RPMI8226 (cell line): ENCODE data around the gene ADAM11.
"Not testable (repeated sequence)": the region's sequence is repeated elsewhere in the genome, so short reads cannot be mapped to it uniquely, and the experiment has no call there.

Experiments used
- DNase-seq: peaks from one replicate; pipeline ENCODE4 v3.0.0-alpha.2; 2015

The ADAM11 gene

GRCh38 chr17:44798356-44798755 is 39.6 kb downstream of the ADAM11 start:
- DNase-seq: no peak

- DNase-seq: no peak
Observed at GRCh38 chr17:44801880-44802279, 43.1 kb downstream of the ADAM11 start.

- DNase-seq: no peak
Observed at GRCh38 chr17:44804302-44805089, 45.7 kb downstream of the ADAM11 start.

- peak; percentile 26 for DNase-seq
Observed at GRCh38 chr17:44807093-44807816, 48.5 kb downstream of the ADAM11 start.

GRCh38 chr17:44807817-44808155 is 49.0 kb downstream of the ADAM11 start:
- DNase-seq: no peak

- no peak for DNase-seq
Observed at GRCh38 chr17:44808156-44808555, 49.4 kb downstream of the ADAM11 start.

- DNase-seq: not testable (repeated sequence)
Observed at GRCh38 chr17:44808656-44809388, 50.0 kb downstream of the ADAM11 start.

GRCh38 chr17:44812263-44812662 is 53.5 kb downstream of the ADAM11 start:
- DNase-seq: no peak

- not testable (repeated sequence) for DNase-seq
Observed at GRCh38 chr17:44818508-44818907, 59.7 kb downstream of the ADAM11 start.

GRCh38 chr17:44820631-44821212 is 61.9 kb downstream of the ADAM11 start:
- DNase-seq: no peak

- DNase-seq: not testable (repeated sequence)
Observed at GRCh38 chr17:44825236-44825635, 66.4 kb downstream of the ADAM11 start.

GRCh38 chr17:44826123-44826790 is 67.5 kb downstream of the ADAM11 start:
- DNase-seq: no peak

GRCh38 chr17:44827863-44828262 is 69.1 kb downstream of the ADAM11 start:
- DNase-seq: no peak

GRCh38 chr17:44828919-44829522 is 70.2 kb downstream of the ADAM11 start:
- no peak for DNase-seq

GRCh38 chr17:44829523-44830358 is 71.0 kb downstream of the ADAM11 start, which contains the start of gene GJC1:
GJC1 (minus strand) TSS chr17:44830287; CDS start chr17:44805817, 24,470 bp downstream.
- DNase-seq: no peak

- DNase-seq: no peak
Observed at GRCh38 chr17:44830359-44831288, 71.8 kb downstream of the ADAM11 start.

- DNase-seq: no peak
Observed at GRCh38 chr17:44831371-44831770, 72.6 kb downstream of the ADAM11 start.
